Fibroblast of mammary gland (primary cell): ENCODE data around the gene MUC5AC.
"Not testable (repeated sequence)": the region's sequence is repeated elsewhere in the genome, so short reads cannot be mapped to it uniquely, and the experiment has no call there.

Source experiments
- DNase-seq: peaks from one replicate; pipeline ENCODE4 v3.0.0-alpha.2; 2010; ENCODE audit warnings: low read depth
- H3K4me3 ChIP-seq: 2 replicates; pipeline ENCODE4 v1.5.1; 2011; ENCODE audit warnings: low read depth, mild to moderate bottlenecking, low read length, moderate library complexity; ENCODE audit not compliant: control insufficient read depth
- CTCF ChIP-seq: conservative IDR thresholded peaks from 2 replicates; pipeline ENCODE4 v1.5.1; 2011; ENCODE audit warnings: low read depth, low read length, inconsistent platforms; ENCODE audit not compliant: control insufficient read depth, insufficient read depth

Gene MUC5AC

DNA sequence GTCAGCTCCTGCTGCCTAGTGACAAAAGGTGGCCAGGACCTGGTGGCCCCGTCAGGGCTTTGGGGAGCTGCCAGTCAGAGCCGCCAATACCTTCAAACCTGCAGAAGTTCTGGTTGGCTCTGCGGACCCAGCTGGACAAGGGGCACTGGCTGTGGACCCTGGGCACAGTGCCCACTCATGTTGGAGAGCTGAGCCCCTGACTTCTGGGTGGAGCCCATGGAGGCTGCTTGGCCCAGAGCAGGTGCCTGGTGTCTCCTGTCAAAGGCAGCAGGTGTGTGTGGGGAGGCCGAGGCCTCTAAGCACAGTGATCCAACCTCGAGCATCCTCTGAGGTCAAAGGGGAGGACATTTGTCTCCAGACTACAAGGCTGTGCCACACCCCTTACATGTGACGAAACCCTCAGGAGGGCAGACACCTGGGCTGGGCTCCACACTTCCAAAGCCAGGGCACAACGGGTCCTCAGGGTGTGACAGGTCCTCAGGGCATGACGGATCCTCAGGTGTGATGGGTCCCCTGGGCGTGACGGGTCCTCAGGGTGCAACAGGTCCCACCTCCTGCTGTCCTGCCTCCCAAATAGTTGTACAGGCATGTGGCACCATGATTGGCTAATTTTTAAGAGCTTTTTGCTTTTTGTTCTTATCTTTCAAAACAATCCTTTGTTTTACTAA lies 46.1 kb upstream of the MUC5AC start:
- no peak for TF ChIP-seq CTCF
- no peak for DNase-seq
- H3K4me3 ChIP-seq = no peak overlapping the region

- no peak overlapping the region for H3K4me3 ChIP-seq
- TF ChIP-seq CTCF = no peak
- DNase-seq = no peak
Observed at GRCh38 chr11:1112351-1113191, 45.2 kb upstream of the MUC5AC start.

DNA sequence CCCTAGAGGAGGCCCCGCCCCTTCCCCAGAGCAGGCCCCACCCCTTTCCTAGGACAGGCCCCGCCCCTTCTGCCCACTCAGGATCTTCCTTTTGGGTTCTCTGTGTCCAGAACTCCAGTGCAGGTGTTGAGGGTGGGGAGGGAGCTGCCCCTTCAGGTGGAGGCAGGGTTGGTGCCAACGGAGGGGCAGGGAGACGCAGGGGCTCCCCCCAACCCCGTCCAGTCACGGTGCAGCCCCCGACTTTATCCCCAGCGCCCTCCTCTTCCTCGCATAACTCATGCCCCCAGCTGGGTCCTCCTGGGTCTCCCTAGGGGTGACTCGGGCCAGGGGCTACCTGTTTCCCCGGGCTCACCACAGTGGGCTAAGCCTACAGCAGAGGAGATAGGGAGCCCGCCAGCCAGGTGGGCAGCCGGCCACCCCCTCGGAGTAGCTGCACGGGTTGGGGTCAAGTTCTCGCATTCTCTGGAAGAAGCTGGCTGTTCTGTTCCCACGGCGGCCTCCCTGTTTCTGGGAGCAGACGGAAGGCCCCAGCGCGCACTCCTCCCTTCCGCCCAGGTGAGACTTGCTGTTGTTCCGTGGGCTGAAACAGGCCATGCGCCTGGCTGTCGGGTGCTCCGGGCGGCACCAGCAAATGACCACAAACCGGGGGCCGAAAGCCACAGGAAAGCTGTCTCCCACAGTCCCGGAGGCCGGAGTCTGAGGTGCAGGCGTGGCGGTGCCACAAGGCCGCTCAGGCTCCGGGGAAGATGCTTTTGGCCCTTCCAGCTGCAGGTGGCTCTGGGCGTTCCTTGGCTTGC lies 44.1 kb upstream of the MUC5AC start:
- no peak overlapping the region for H3K4me3 ChIP-seq
- no peak for DNase-seq
- TF ChIP-seq CTCF = no peak

DNA sequence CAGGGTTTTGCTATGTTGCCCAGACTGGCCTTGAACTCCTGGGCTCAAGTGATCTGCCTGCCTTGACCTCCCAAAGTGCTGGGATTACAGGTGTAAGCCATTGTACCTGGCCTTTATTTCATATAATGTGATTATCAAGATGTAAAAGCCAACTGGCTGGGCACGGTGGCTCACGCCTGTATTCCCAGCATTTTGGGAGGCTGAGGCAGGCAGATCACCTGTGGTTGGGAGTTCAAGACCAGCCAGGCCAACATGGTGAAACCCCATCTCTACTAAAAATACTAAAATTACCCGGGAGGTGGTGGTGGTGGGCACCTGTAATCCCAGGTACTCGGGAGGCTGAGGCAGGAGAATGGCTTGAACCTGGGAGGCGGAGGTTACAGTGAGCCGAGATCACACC lies 42.5 kb upstream of the MUC5AC start:
- not testable (repeated sequence) for DNase-seq, H3K4me3 ChIP-seq

DNA sequence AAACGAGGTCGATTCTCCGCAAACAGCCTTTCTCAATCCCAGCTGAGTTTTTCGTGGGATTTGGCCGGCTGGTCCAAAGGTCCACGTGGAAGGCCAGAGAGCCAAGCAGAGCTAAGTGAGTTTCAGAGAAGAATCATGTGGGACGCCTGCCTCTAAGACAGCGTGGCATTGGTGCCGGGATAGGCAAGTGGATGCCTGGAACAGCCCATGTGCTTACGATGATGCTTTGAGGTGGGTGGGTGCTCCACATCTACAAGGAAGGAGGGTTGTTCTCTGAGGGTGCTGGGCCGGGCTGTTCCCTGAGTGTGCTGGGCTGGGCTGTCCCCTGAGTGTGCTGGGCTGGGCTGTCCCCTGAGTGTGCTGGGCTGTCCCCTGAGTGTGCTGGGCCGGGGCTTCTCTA lies 41.6 kb upstream of the MUC5AC start:
- H3K4me3 ChIP-seq = no peak overlapping the region
- TF ChIP-seq CTCF = no peak
- DNase-seq = no peak

DNA sequence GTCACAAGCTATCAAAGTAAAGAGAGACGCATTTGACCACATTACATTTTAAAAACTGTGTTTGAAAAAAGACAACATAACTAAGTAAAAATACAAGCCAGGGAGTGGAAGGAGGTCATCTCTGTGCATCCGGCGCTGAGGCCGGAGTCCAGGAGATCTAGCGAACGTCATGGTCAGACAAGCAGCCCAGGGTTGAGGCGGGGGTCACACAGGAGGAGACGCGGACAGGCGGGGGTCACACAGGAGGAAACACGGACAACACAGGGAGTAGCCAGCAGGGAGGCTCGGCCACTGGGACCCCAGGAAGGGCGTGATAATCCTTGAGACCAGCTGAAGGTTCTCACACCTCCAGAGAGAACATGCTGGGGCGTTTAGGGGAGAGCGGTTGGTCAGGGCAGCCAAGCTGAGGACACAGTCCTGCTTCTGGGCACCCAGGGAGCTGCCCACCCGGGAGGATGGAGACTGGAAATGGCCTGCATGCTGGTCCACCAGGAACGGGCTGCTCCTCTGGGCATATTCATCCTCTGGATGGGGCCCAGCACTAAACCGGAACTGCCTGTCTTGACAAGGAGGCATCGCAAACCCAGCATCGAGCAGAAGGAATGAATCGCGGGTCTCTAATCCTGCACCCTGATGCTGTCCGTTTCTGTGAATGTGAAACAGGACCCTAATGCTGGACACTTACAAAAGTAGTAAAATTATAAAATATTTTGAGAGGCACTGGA lies 40.9 kb upstream of the MUC5AC start:
- H3K4me3 ChIP-seq = no peak overlapping the region

More for the DNA sequence above, 40.9 kb upstream of the MUC5AC start:
- no peak for TF ChIP-seq CTCF
- no peak for DNase-seq
